ENCODE measurements around the gene CERS1. TPM values are rescaled to one million over a fixed set of nuclear protein-coding genes. Genes with fewer than 3 reads are reported as not detected.

The CERS1 gene
- total RNA-seq, 1 experiment from 2014 or later: 3.1 TPM

DNA sequence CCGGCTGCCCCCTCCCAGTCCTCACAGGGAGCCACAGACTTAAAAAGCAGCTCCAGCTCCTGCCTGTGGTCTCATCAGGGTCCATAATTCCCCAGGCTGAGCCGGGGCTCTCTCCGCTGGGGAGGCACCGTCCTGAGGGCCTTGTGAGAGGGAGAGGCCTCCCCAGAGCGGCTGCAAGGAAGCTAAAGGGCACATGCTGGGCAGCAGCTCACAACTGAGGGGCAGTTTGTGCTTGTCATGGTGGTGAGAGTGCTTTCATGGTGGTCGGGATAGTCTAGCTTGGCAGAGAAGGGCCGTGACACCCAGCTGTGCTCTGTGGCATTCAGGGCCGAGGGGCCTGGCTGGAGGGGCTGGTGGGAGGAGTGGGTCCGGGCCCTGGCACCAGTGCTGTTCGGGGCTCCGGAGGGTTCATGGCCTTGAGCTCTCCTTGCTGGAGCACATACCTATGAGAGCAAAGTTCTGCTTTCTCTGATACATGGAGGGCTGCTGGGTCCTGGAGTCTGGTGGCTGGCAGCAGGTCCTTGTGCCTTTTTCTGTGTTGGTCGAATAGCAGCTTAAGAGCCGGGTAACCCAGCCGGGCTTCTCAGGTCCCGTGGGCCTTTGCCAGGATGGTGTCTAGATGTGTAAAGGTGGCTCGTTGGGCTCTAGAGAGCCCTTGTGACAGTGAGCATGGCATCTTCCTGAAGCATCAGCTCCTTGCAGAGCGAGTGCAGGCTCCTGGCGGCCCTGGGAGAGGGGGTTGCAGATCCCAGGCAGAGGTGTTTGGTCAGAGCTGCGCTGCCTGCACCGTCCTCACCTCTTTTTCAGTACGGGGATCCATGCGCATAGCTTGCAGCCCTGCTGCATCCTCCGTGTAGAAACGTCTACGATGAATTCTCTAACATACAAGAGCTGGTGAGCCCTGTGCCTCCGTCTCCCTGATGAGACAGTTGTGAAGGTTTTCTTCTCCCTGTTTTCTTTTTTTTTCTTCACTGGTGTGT, 55.4 kb downstream of the CERS1 start:
- no peak for DNase-seq (ENCODE audit: low spot score)

DNA sequence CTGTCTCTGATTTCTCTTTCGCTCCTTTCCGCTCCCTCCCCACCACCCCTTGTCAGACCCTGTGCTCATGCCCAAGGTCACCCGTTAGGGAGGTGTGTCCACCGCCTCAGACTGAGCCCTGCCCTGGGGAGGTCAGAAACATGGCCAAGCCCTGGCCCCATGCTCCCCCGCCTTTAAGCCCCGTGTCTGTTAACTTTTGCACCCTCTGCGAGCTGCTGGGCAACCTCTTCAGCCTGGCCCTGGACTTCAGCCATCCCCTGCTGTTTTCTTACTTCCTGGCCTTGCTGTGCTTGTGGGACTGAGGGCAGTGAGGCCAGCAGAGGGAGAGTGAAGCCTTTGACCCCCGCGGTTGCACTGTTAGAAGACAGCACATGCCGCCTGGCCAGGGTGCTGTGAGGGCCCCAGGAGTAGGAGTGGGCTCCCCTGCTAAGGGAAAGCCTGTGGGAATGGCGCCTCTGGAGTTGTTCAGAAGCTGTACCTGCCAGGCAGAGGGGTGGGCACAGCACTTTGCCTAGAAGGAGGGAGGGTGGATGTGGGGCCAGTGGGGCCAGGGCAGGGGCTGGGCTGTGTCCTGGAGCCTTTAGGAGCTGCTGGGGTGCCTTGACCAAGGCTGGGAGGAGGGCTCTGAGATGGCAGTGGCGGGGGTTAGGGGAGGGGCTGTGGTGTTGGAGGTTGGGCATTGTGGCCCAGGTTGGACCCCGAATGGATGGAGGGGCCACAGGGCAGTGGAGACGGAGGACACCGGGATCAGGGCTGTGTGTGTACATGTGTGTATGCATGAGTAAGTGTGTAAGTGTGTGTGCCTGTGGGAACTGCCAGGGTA, 56.3 kb downstream of the CERS1 start:
- DNase-seq (ENCODE audit: low spot score): peak; percentile 64

DNA sequence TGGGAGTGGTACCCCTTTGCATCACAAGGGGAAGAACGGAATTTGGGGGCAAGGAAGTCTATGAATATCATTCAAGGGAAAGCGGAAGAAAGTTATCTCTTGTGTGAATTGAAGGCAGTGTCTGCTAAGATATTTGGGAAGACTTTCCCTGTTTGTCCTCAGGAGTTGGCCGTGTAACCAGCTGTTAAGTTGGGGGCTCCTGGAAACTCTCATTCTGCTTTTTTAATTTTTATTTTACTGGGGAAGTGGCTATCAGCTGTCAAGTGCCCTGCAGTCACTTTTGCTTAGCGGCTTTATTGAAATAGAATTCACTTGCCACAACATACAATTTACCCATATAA, 61.3 kb downstream of the CERS1 start:
- no peak for DNase-seq (ENCODE audit: low spot score)

DNA sequence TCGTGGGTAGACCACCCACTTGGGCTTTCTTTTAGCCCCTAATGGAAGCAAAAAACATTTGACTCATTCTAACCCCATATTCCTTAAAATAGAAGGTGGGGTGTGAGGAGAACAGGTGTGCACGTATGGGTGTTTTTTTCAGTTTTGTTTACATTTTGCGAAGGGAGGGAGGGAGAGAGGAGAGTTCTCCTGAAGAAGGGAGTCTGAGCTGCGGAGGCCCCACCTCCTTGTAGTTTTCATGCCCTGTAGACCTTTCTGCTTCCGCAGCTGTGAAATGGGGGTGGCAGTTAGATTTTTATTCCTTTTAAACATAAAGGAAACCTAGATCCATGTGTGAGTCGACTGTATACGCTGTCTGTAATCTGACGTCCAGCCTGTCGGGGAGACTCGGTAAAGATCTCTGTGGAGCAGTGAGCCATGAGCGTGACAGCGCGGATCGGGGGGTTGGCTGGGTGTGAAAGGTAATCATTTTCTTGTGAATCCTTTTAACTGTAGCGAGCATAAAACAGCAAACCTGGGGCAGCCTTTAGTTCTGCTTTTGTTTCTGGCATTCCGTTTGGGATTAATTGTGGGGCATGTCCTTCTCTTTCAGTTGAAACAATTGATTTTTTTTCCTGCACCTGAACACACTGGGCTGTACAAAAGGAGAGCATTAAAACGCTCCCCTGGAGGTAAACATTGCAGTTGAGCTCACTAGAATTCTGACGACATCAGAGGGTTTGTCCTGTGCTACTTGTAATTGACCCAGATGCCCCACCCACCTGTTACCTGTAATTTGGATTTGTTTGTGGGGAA, 61.9 kb downstream of the CERS1 start:
- no peak for DNase-seq (ENCODE audit: low spot score)

DNA sequence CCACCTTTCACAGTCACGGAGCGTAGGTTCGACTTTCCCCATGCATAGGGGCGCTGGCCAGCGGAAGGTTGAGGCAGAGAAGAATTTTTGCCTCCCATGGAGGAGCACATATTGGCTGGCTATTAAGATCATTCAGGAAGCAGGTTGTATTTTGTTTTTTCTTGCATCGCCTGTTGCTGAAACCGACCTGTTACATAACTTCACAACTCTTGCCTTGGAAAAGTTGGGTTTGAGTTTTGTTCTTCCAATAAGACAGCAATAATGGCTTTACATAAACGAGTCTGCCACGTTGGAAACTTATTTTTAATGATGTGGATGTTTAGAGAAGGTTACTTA, 62.8 kb downstream of the CERS1 start:
- DNase-seq (ENCODE audit: low spot score): no peak

DNA sequence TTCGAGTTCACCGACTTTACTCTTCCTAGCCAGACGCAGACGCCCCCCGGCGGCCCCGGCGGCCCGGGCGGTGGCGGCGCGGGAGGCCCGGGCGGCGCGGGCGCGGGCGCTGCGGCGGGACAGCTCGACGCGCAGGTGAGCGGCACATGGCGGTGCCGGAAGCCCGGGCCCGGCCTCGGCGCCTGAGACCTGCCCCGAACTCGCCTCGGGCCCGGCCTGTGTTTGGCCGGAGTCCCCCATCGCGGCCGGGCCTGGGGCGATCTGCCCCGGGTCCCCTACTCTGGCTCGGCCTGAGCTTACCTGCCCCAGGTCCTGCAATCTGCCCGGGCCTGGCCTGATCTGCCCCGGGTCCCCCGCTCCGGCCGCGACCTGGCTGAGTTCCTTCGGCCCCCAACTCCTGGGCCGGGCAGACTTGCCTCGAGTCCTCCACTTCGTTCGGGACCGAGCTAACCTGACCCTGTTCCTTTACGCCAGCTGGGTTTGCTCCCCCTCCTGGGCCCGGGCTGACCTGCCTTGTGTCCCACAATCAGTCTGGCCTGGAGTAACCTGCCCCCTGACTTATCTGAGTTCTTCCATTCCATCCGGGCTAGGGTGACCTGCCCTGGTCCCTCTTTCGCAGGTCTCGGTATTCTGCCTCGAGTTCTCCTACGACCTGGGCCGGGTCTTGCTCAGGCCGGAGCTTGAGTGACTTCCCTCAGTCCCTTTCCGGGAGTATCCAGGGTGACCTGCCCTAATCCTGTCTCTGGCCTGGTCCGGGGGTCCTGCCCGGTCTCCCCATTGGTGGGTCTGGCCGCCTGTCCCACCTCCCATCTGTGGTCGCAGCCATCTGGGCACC, 63.4 kb downstream of the CERS1 start:
- DNase-seq (ENCODE audit: low spot score): no peak

DNA sequence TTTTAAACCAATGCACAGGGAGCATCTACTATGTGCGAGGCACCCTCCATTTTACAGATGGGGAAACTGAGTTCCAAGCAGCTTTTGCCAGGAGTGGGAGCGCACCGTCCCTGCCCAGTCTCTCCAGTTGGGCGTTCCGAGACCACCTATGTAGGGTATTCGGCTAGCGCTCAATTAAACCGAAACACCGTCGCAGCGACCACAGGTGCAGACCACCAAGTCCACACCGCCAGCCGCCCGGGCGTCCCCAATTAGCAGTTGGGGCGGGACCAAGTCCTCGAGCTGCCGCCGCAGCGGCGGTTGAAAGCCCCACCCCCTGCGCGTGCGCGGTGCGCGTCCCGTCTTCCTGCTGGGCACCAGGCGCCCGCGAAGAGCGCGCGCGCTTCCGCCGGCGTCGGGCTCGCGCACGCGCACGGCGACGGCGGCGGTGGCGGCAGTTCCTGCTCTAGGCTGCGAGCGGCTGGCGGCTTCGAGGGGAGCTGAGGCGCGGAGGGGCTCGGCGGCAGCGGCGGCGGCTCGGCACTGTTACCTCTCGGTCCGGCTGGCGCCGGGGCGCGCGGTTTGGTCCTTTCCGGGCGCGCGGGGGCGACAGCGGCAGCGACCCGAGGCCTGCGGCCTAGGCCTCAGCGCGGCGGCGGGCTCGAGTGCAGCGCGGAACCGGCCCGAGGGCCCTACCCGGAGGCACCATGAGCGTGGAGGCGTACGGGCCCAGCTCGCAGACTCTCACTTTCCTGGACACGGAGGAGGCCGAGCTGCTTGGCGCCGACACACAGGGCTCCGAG, 64.2 kb downstream of the CERS1 start, which contains the start of gene UPF1:
Gene UPF1, plus strand, starts transcription at position 436 of the 782 bp plus-strand sequence. Its CDS starts 251 bp downstream, at position 687.
- peak; percentile 75 for DNase-seq (ENCODE audit: low spot score)

DNA sequence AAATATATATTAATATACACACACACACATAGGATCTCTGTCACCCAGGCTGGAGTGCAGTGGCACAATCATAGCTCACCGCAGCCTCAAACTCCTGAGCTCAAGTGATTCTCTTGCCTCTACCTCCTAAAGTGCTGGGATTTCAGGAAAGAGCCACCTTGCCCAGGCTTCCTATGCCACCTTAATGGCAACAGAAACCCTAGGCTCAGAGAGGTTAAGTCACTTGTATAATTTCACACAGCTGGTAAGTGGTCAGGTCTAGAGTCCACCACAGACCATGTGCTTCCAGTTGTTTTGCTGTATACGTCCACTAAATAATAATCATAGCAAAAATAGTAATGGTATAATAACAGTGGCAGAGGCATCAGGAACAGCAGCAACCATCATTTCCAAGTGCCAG, 65.5 kb downstream of the CERS1 start:
- DNase-seq (ENCODE audit: low spot score): no peak

DNA sequence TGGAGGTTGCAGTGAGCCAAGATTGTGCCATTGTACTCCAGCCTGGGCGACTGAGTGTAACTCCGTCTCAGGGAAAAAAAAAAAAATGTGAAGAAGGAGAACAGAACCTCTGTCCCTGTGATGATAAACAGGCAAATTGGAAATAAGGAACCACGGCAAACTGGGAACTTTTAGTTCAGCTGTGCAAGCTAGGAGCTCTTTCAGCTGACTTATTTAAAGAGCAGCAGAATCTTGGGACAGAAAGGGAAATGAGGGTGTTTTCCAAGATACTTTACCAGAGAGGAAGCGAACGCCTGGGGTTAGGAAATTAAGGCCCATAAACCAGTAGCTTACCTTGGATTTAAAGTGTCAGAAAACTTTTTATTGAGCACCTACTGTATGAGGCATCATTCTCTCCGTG, 67.2 kb downstream of the CERS1 start:
- no peak for DNase-seq (ENCODE audit: low spot score)

Other genes starting within 250 kb of the CERS1 start
- gene CRTC1, start 212.5 kb downstream of the CERS1 start, total RNA-seq (2014; rRNA removed; shearing (Covaris generic)): 0.98 and 1.4 TPM in 2 replicates
- not detected in 2 replicates for gene COMP, start 104.9 kb downstream of the CERS1 start, total RNA-seq (2014; rRNA removed; shearing (Covaris generic))
- 40.3 and 56.4 TPM in 2 replicates for gene UPF1, start 64.2 kb downstream of the CERS1 start, total RNA-seq (2014; rRNA removed; shearing (Covaris generic))
- 429 and 452 TPM in 2 replicates for gene COPE, start 23.2 kb upstream of the CERS1 start, total RNA-seq (2014; rRNA removed; shearing (Covaris generic))
- gene DDX49, start 23.6 kb upstream of the CERS1 start, total RNA-seq (2014; rRNA removed; shearing (Covaris generic)): 65.7 and 73.6 TPM in 2 replicates
- 104 and 143 TPM in 2 replicates for gene HOMER3, start 45.1 kb upstream of the CERS1 start, total RNA-seq (2014; rRNA removed; shearing (Covaris generic))
- 47.7 and 48.9 TPM in 2 replicates for gene SUGP2, start 137.4 kb upstream of the CERS1 start, total RNA-seq (2014; rRNA removed; shearing (Covaris generic))
- 77.1 and 79.5 TPM in 2 replicates for gene ARMC6, start 137.4 kb upstream of the CERS1 start, total RNA-seq (2014; rRNA removed; shearing (Covaris generic))
- 4.0 and 5.0 TPM in 2 replicates for gene SLC25A42, start 167.8 kb upstream of the CERS1 start, total RNA-seq (2014; rRNA removed; shearing (Covaris generic))
- 29.1 and 31.5 TPM in 2 replicates for gene TMEM161A, start 242.3 kb upstream of the CERS1 start, total RNA-seq (2014; rRNA removed; shearing (Covaris generic))

Measured in A172 (cell line).